ENCODE measurements around the gene COL5A1.

The COL5A1 gene

GRCh38 chr9:134626571-134627416 lies 14.8 kb upstream of the COL5A1 start:
- no peak for DNase-seq

DNA sequence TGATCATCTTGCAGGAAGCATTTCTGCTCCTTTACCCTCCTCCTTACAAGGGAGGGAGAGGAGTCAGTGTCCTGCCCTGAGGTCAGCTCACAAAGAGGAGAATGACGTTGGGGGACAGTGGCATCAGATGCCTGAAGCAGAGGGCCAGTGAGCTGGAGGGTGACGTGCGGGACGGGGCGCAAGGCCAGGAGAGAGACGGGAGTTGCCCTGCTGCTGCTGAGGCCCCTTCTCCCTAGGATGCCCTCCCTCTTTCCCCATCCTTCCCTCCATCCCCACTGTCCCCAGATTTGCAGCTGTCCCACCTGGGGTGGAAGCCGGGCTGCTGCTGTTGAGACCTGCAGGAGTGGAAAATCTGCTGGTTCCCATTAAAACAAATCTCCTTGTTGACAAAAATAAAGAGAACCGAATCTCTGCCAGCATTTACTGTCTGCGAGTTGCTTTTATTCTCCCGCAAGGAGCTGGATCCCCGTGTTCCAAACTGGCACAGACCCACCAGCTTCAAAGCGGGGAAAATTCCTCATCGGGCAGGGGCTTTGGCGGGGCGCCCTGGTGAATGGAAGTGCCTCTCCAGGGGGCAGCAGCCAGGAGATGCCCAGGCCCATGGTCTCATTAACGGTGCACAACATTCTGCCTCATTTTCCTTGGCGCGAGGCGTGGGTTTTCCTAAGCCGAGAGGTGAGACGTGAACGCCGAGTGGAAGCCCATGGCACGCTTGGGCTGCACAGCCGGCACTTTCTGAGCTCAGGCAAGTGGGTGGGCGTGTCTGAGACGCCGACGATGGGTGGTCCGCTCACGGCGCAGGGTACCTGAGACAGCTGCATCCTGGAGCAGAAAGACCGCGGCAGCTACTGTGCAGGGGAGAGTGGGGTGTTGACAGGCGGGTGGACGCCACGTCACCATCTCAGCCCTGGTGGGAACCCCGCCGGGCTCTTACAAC lies 13.9 kb upstream of the COL5A1 start:
- no peak for DNase-seq

DNA sequence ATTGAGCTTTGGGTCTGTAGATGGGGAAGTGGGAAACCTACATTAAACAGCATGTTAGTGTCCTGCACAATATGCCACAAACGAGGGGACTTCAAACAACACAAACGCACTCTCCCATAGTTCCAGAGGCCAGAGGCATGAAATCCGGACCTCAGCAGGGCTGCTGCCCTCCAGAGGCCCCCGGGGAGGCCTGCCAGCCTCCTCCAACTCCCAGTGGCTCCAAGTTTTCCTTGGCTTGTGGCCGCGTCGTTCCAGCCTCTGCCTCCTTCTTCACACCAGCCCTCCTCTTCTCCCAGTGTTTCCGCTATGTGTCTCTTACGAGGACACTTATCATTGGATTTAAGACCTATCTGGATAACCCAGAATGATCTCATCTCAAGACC lies 13.3 kb upstream of the COL5A1 start:
- no peak for DNase-seq

GRCh38 chr9:134629061-134629585 lies 12.5 kb upstream of the COL5A1 start:
- DNase-seq, result peak; percentile 16

GRCh38 chr9:134629586-134630392 lies 11.8 kb upstream of the COL5A1 start:
- DNase-seq, result peak; percentile 21

DNA sequence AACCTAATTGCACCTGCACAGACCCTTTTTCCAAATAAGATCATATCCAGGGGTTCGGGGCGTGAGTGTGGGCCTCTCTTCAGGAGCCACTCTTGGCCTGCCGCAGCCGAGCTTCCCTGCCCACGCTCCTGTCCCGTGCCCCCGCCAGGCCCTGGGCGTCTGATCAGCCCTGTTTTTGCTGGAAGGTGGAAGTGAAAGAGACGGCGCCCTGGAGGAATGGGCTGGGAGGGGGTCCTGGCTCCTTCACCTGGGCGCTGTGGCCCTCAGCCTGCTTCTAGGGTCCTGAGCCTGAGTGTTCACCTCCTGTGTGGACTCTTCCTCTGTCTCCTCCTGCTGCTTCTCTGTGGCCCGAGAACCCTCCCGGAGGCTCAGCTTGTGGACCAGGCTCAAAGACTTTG lies 11.2 kb upstream of the COL5A1 start:
- DNase-seq, result peak; percentile 13

GRCh38 chr9:134630861-134631260 lies 10.7 kb upstream of the COL5A1 start:
- no peak for DNase-seq

DNA sequence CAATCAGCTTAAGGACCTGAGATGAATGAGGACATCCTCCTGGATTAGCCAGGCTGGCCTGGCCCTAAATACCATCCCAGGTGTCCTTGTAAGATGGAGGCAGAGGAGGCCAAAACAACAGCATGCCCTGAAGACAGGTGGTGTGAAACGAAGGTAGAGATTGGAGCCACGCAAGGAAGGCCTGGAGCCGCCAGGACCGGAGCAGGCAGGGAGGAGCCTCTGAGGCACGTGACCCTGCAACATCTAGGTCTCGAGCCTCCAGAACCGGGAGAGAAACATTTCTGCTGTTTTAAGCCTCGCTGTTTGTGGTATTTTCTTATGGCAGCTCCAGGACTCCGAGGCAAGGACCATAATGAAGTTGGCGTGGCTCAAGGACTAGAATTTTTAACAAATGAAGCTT lies 9.7 kb upstream of the COL5A1 start:
- DNase-seq, result peak; percentile 7

GRCh38 chr9:134632329-134632728 lies 9.3 kb upstream of the COL5A1 start:
- DNase-seq, result peak; percentile 15

GRCh38 chr9:134633362-134634142 lies 8.1 kb upstream of the COL5A1 start:
- peak; percentile 8 for DNase-seq

GRCh38 chr9:134634176-134634575 lies 7.4 kb upstream of the COL5A1 start:
- no peak for DNase-seq

DNA sequence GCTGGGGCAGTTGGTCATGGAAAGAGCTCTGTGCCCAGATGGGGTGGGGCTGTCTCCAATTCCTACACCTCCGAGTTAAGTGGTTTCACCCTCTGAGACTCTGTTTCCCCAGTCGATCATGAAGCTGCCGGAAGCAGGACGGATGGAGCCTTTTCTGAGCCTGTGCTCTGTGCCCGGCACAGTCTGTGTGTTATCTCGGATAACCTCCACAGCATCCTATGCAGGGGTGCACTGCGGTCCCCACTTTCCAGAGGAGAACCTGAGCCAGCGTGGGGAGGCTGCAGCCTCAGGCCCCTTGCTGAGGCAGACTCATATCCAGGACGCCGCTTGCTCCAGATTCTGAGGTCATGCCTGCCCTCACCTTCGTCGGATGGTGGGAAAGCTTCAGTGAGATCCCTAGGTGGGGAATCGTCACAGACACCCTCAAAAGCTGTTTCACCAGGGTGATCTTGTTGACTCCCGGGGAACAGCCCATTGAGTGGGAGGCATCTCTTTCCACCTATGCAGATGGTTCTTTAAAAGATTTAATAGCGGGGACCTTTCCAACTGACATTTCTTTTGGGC lies 6.9 kb upstream of the COL5A1 start:
- DNase-seq, result no peak

DNA sequence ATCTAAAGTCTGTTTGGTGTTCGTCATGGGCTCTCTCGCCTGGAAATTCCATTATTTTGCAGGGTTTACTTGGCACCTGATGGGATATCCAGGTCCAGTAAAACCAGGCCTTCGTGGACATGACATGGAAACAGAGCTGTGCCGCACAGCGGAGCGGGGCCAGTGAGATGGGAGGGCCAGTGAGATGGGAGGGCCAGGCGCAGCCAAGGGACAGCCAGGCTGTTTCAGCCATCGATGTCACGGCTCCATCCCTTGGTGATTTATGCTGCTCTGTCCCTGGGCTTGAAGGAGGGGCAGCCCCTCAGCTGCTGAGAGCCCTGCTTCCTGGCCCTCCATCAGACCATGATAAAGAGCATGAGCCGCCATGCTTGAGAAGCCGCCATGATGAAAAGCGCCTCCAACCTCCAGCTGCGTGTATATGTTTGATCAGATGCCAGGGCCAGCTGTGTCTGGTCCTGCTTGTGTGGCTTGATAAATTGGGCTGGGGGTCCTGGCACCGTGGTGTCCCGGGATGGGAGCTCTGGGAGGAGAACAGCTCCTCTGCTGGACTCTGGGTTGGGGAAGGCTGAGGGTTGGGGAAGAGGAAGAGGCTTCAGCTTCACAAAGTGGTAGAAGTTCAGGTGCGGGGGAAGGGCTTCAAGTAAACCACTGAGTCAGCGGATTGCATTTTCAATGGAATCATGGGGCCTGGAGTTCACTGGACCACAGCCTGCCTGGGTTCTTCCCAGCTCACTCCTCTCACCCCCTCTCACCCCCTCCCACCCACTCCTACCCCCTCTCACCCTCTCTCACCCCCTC lies 6.1 kb upstream of the COL5A1 start:
- DNase-seq, result no peak

GRCh38 chr9:134636149-134636507 lies 5.5 kb upstream of the COL5A1 start:
- no peak for DNase-seq

- DNase-seq, result no peak
Observed at GRCh38 chr9:134637241-134637640, 4.4 kb upstream of the COL5A1 start.

- no peak for DNase-seq
Observed at GRCh38 chr9:134637696-134638501, 3.7 kb upstream of the COL5A1 start.

DNA sequence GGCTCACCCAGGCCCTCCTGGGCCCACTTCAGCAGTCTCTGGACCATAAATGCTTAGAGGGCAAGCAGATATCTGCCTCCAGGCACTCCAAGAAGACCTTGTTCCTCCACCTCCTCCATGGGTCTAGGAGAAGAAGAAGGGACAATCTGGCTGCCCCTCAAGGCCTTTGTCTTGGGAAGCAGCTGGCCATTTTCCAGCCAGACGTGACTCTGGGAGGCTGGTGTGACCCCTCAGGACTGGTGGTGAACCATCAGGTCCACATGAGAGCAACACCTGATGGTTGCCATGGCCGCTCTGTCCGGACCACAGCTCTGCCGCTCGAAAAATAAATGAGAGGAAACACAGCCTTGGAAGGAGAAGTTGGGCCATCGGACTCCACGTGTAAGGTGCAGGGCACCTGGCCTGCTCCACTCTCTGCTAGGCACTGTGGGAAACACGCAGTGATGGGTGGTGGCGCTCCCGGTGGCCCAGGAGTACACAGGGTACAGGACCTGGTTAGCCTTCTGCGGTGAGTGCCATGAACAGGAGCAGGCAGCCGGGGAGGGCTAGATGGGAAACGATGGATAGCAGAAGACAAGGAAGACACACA lies 3.0 kb upstream of the COL5A1 start:
- no peak for DNase-seq

DNA sequence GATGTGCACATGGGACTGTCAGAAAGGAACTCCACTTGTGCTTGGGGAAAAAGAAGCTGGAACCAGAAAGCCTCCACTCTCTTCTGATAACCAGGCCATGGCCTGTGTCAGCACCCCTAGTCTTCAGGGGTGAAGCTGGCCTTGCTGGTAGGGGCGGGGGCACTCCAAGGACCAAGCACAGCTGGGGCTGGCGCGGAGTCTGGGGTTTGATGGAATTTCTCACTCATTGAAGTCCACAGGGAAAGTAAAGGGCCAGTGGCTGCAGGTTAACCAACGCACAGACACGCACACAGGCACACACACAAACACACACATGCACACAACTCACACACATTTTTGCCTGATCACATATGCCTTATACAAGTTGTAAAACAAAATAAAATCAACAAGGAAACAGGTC lies 1.6 kb upstream of the COL5A1 start:
- DNase-seq, result no peak

DNA sequence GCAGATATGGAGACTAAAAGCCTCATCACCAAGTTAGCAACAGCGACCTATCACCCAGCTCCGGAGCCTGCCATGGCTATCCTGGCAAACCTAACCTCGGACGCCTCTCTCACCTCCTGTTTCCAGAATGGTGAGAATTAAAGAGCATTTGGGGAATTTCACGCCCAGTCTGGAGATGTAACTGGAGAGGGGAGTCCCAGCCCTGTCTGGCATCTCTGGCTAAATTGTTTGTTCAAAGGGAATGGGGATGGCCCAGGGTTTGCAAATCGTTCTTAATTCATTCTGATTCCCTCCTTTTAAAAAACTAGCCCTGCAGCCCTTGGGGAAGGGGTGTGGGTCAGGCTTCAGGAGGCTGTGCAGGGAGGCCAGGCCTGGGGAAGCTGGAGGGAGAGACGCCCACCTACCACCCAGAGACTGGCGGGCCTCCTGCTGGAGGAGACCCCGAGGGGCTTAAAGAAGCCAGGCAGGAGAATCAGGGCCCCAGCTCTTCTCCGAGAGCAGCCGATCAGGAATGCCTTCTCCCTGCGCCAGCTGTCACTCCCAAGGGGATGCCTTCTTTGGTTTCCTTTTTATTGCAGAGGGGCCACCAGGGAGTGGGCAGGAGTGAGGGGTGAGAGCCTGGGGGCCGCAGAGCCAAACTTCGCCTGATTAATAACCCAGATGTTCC lies 964 bp upstream of the COL5A1 start:
- DNase-seq, result no peak

Data from activated CD4-positive, CD25-positive, alpha-beta regulatory T cell treated with anti-CD3 and anti-CD28 coated beads, Interleukin-2, amount 50 U/mL, for 72 hours (primary cell).